Fibroblast of lung (primary cell): ENCODE results near the gene C6orf62. TPM values are rescaled to one million over a fixed set of nuclear protein-coding genes. Genes with fewer than 3 reads are reported as not detected.
"Not testable (repeated sequence)": the region's sequence is repeated elsewhere in the genome, so short reads cannot be mapped to it uniquely, and the experiment has no call there.

Experiments
- DNase-seq, 2 donors: peaks; one replicate each; pipeline versions ENCODE4 v3.0.0 to v3.0.0-alpha.2; 2010; ENCODE audit warnings: low read depth in 2 of 2
- H2AFZ ChIP-seq: 2 replicates; pipeline ENCODE4 v1.5.1; 2012; ENCODE audit warnings: low read length, control low read depth, inconsistent platforms
- H3K27ac ChIP-seq: 2 replicates; pipeline ENCODE4 v1.5.1; 2011; ENCODE audit warnings: low read length, control low read depth; ENCODE audit not compliant: insufficient read depth
- H3K27me3 ChIP-seq: 2 replicates; pipeline ENCODE4 v1.5.1; 2011; ENCODE audit warnings: mild to moderate bottlenecking, low read length; ENCODE audit not compliant: control insufficient read depth, insufficient read depth
- H3K36me3 ChIP-seq: 2 replicates; pipeline ENCODE4 v1.5.1; 2011; ENCODE audit warnings: low read length; ENCODE audit not compliant: control insufficient read depth, insufficient read depth
- H3K4me1 ChIP-seq: 2 replicates; pipeline ENCODE4 v1.5.1; 2011; ENCODE audit warnings: low read length; ENCODE audit not compliant: control insufficient read depth, insufficient read depth; ENCODE audit errors: extremely low read depth
- H3K4me2 ChIP-seq: 2 replicates; pipeline ENCODE4 v1.5.1; 2011; ENCODE audit warnings: low read length, control low read depth; ENCODE audit not compliant: insufficient read depth; ENCODE audit errors: extremely low read depth
- H3K4me3 ChIP-seq, 4 experiments: fragments of 200-600 bp in 1 of 4; sonication (generic) in 1 of 4; replicated peaks in 1 of 4; 2 replicates each; pipeline ENCODE4 v1.5.1; 2011 to 2016; ENCODE audit warnings: low read length in 4 of 4, low read depth in 3 of 4, mild to moderate bottlenecking in 3 of 4, control low read depth in 2 of 4, inconsistent platforms in 1 of 4, mixed read lengths in 1 of 4; ENCODE audit not compliant: insufficient read depth in 1 of 4; ENCODE audit errors: control extremely low read depth in 1 of 4
- H3K79me2 ChIP-seq: 2 replicates; pipeline ENCODE4 v1.5.1; 2012; ENCODE audit warnings: mild to moderate bottlenecking, low read length, inconsistent platforms; ENCODE audit not compliant: control insufficient read depth, insufficient read depth
- H3K9ac ChIP-seq: 2 replicates; pipeline ENCODE4 v1.5.1; 2011; ENCODE audit warnings: mild to moderate bottlenecking, low read length, control low read depth; ENCODE audit not compliant: insufficient read depth
- H3K9me3 ChIP-seq: 2 replicates; pipeline ENCODE4 v1.5.1; 2012; ENCODE audit warnings: low read depth, low read length; ENCODE audit not compliant: control insufficient read depth, insufficient read depth
- H4K20me1 ChIP-seq: 2 replicates; pipeline ENCODE4 v1.5.1; 2011; ENCODE audit warnings: low read length; ENCODE audit not compliant: control insufficient read depth, insufficient read depth; ENCODE audit errors: extremely low read depth
- EZH2 ChIP-seq: IDR thresholded peaks from 2 replicates; pipeline ENCODE4 v1.5.1; 2012; ENCODE audit warnings: low read length, control low read depth, mild to moderate bottlenecking; ENCODE audit errors: missing control alignments
- polyA plus RNA-seq, 2 donors: library from polyadenylated mRNA; depleted of rRNA in 1 of 2; stranded (reverse) in 1 of 2; unstranded in 1 of 2; fragments of >200 nt; gene quantifications; 2 replicates each; pipeline ENCODE4 v1.2.1, GENCODE V29; 2011 to 2012; ENCODE audit warnings: missing spikeins in 1 of 2
- total RNA-seq: library from RNA; depleted of rRNA; stranded (reverse); fragments of >200 nt; gene quantifications from 2 replicates; pipeline ENCODE4 v1.2.1, GENCODE V29; 2014
- TF ChIP-seq, protein P1 (sequence below), 2 donors: IDR thresholded peaks in 1 of 2; conservative IDR thresholded peaks in 1 of 2; 1 replicate in 1 of 2; 2 replicates in 1 of 2; pipeline ENCODE4 v1.5.1; 2011 to 2012; ENCODE audit warnings: low read length in 2 of 2, control low read depth in 1 of 2, inconsistent platforms in 1 of 2, low read depth in 1 of 2, mild to moderate bottlenecking in 1 of 2

C6orf62 gene
- total and polyA plus RNA-seq, 2 donors (not counting 1 experiment from before 2014, with no cell fraction given), result 103 to 147 TPM

DNA sequence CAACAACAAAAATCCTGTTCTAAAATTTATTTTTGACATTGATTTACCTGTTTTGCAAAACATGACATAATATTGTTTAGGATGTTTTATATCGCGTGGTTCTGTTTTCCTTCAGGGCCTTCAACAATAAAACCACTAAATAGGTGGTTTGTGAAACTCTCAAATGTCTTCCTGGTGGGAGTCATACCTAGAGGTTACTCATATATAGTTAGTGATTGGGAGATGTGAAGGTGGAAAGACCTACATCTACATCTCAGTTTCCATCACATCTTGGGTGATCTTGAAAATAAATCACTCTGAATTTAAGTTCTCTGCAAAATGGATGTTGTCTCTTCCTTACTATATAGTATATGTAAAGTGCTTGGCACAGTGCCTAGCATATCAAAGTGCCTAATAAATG, 22.9 kb downstream of the C6orf62 start:
- H4K20me1 ChIP-seq, result no peaks in the 10 kb centered on the region
- no peaks in the 10 kb centered on the region for H3K27me3 ChIP-seq
- H3K79me2 ChIP-seq, result no peaks in the 10 kb centered on the region
- no peaks in the 10 kb centered on the region for H3K36me3 ChIP-seq
- no peak overlapping the region for H2AFZ ChIP-seq
- H3K4me2 ChIP-seq, result no peak overlapping the region
- H3K4me1 ChIP-seq, result no peaks in the 10 kb centered on the region
- no peak overlapping the region for H3K27ac ChIP-seq
- DNase-seq, result no peak
- no peak overlapping the region for H3K9ac ChIP-seq
- TF ChIP-seq, protein P1, sequence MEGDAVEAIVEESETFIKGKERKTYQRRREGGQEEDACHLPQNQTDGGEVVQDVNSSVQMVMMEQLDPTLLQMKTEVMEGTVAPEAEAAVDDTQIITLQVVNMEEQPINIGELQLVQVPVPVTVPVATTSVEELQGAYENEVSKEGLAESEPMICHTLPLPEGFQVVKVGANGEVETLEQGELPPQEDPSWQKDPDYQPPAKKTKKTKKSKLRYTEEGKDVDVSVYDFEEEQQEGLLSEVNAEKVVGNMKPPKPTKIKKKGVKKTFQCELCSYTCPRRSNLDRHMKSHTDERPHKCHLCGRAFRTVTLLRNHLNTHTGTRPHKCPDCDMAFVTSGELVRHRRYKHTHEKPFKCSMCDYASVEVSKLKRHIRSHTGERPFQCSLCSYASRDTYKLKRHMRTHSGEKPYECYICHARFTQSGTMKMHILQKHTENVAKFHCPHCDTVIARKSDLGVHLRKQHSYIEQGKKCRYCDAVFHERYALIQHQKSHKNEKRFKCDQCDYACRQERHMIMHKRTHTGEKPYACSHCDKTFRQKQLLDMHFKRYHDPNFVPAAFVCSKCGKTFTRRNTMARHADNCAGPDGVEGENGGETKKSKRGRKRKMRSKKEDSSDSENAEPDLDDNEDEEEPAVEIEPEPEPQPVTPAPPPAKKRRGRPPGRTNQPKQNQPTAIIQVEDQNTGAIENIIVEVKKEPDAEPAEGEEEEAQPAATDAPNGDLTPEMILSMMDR (conservative IDR thresholded peaks at IDR 0.05 in 1 of 2, IDR thresholded peaks at IDR 0.05 in 1 of 2; ENCODE audit: low read depth in 1 of 2, low read length in 2 of 2), result no peak
- no peak for TF ChIP-seq EZH2
- no peak overlapping the region for H3K4me3 ChIP-seq
- no peaks in the 10 kb centered on the region for H3K9me3 ChIP-seq

DNA sequence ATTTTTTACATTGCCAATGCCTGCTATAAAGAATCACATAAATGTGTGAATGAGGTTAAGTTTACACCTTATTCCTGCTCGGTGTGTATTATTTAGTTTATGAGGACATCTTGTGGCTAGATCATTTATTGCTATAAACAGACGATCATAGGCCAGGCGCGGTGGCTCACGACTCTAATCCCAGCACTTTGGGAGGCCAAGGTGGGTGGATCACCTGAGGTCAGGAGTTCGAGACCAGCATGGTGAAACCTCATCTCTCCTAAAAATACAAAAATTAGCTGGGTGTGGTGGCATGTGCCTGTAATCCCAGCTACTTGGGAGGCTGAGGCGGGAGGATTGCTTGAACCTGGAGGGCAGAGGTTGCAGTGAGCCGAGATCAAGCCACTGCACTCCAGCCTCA, 23.3 kb downstream of the C6orf62 start:
- DNase-seq, result peak; percentile 16 to 46
- TF ChIP-seq, protein P1 (conservative IDR thresholded peaks at IDR 0.05 in 1 of 2, IDR thresholded peaks at IDR 0.05 in 1 of 2; ENCODE audit: low read depth in 1 of 2, low read length in 2 of 2), result peak; percentile 24 to 30
- not testable (repeated sequence) for H3K4me2 ChIP-seq, H3K27me3 ChIP-seq, H3K79me2 ChIP-seq, H3K4me1 ChIP-seq, H3K4me3 ChIP-seq, H4K20me1 ChIP-seq, H3K9me3 ChIP-seq, H3K27ac ChIP-seq, H2AFZ ChIP-seq, H3K9ac ChIP-seq, H3K36me3 ChIP-seq

DNA sequence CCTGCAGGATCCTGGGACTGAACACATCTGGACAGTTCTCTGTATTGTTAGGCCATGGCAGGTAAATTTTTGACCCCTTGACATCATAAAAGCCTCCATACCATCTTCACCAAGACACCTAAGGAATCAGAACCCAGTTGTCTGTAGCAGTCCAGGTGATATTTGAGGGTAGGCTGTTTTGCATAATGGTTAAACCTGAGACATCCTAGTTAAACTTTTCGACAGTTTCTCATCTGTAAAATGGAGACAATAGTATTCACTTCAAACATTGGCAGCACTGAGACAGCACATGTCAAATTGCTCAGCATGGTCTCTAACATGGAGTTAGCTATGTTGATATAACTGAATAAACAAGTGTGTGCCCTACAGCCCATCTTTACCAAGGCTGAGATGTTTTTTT, 24.8 kb downstream of the C6orf62 start:
- no peak overlapping the region for H3K27ac ChIP-seq
- no peaks in the 10 kb centered on the region for H3K36me3 ChIP-seq
- H2AFZ ChIP-seq, result no peak overlapping the region
- no peak overlapping the region for H3K4me3 ChIP-seq
- H3K27me3 ChIP-seq, result no peaks in the 10 kb centered on the region
- H3K9ac ChIP-seq, result no peak overlapping the region
- H3K4me1 ChIP-seq, result no peaks in the 10 kb centered on the region
- H3K79me2 ChIP-seq, result no peaks in the 10 kb centered on the region
- H3K4me2 ChIP-seq, result no peak overlapping the region
- DNase-seq, result no peak
- TF ChIP-seq, protein P1 (conservative IDR thresholded peaks at IDR 0.05 in 1 of 2, IDR thresholded peaks at IDR 0.05 in 1 of 2; ENCODE audit: low read depth in 1 of 2, low read length in 2 of 2), result no peak
- no peak for TF ChIP-seq EZH2
- no peaks in the 10 kb centered on the region for H4K20me1 ChIP-seq
- no peaks in the 10 kb centered on the region for H3K9me3 ChIP-seq
